ENCODE results near the gene WDFY4.

Gene WDFY4

GRCh38 chr10:48890888-48891850 lies 206.5 kb downstream of the WDFY4 start:
- no peak for DNase-seq

GRCh38 chr10:48894911-48895802 lies 210.5 kb downstream of the WDFY4 start:
- DNase-seq, result no peak

GRCh38 chr10:48895803-48896195 lies 211.1 kb downstream of the WDFY4 start:
- DNase-seq, result no peak

GRCh38 chr10:48896756-48897440 lies 212.2 kb downstream of the WDFY4 start:
- DNase-seq, result no peak

GRCh38 chr10:48897441-48897790 lies 212.7 kb downstream of the WDFY4 start:
- DNase-seq, result no peak

- no peak for DNase-seq
Measured at GRCh38 chr10:48898426-48898825, 213.8 kb downstream of the WDFY4 start.

GRCh38 chr10:48899781-48900180 lies 215.1 kb downstream of the WDFY4 start:
- DNase-seq, result no peak

- DNase-seq, result no peak
Measured at GRCh38 chr10:48900371-48900801, 215.7 kb downstream of the WDFY4 start.

GRCh38 chr10:48901319-48901718 lies 216.6 kb downstream of the WDFY4 start:
- DNase-seq, result no peak

GRCh38 chr10:48902096-48902495 lies 217.4 kb downstream of the WDFY4 start:
- DNase-seq, result no peak

- DNase-seq, result no peak
Measured at GRCh38 chr10:48903151-48903550, 218.5 kb downstream of the WDFY4 start.

GRCh38 chr10:48904861-48905260 lies 220.2 kb downstream of the WDFY4 start:
- no peak for DNase-seq

GRCh38 chr10:48905311-48905710 lies 220.6 kb downstream of the WDFY4 start:
- DNase-seq, result no peak

- DNase-seq, result no peak
Measured at GRCh38 chr10:48906841-48907240, 222.2 kb downstream of the WDFY4 start.

- DNase-seq, result no peak
Measured at GRCh38 chr10:48907730-48908129, 223.1 kb downstream of the WDFY4 start.

- no peak for DNase-seq
Measured at GRCh38 chr10:48910548-48910947, 225.9 kb downstream of the WDFY4 start.

- no peak for DNase-seq
Measured at GRCh38 chr10:48913674-48914073, 229.0 kb downstream of the WDFY4 start.

GRCh38 chr10:48923748-48924147 lies 239.1 kb downstream of the WDFY4 start:
- no peak for DNase-seq

GRCh38 chr10:48924988-48925387 lies 240.3 kb downstream of the WDFY4 start:
- no peak for DNase-seq

- DNase-seq, result no peak
Measured at GRCh38 chr10:48926255-48926654, 241.6 kb downstream of the WDFY4 start.

- no peak for DNase-seq
Measured at GRCh38 chr10:48926764-48927540, 242.3 kb downstream of the WDFY4 start.

GRCh38 chr10:48929413-48929990 lies 244.8 kb downstream of the WDFY4 start:
- no peak for DNase-seq

All from stimulated activated CD4-positive, alpha-beta T cell treated with anti-CD3 and anti-CD28 coated beads, Interleukin-1b, Interleukin-23, amount 100 ng/mL, for 48 hours (primary cell).